Suppressor macrophage (primary cell): ENCODE measurements around the gene IPO8.
"Not testable (repeated sequence)": the region's sequence is repeated elsewhere in the genome, so short reads cannot be mapped to it uniquely, and the experiment has no call there.

ENCODE experiments used
- DNase-seq, 4 experiments: peaks; one replicate each; pipeline ENCODE4 v3.0.0-alpha.2; 2020 to 2022

Gene IPO8

DNA sequence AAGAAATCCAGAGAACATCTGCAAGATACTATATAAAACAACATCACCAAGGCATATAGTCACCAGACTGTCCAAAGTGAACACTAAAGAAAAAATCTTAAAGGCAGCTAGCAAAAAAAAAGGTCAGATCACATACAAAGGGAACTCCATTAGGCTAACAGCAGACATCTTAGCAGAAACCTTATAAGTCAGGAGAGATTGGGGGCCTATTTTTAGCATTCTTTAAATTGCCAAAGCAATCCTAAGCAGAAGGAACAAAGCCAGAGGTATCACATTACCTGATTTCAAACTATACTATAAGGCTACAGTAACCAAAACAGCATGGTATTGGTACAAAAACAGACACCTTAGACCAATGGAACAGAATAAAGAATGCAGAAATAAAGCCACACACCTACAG, 92.5 kb downstream of the IPO8 start:
- no peak for DNase-seq

DNA sequence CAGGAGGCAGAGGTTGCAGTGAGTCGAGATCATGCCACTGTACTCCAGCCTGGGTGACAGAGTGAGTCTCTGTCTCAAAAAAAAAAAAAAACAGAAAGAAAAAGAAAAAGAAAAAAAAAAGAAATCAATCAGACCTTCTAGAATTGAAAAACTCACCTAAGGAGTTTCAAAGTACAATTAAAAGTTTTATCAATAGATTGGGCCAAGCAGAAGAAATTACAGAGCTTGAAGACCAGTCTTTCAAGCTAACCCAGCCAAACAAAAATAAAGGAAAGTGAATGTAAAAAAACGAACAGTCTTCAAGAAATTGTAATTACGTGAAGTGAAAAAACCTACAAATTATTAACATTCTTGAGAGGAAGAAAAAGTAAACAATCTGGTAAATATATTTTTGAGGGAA, 93.0 kb downstream of the IPO8 start:
- DNase-seq, result no peak

- no peak for DNase-seq
Observed at GRCh38 chr12:30599608-30600007, 96.1 kb downstream of the IPO8 start.

- DNase-seq, result no peak
Observed at GRCh38 chr12:30598889-30599288, 96.8 kb downstream of the IPO8 start.

GRCh38 chr12:30595742-30596141, 99.9 kb downstream of the IPO8 start:
- DNase-seq, result no peak

DNA sequence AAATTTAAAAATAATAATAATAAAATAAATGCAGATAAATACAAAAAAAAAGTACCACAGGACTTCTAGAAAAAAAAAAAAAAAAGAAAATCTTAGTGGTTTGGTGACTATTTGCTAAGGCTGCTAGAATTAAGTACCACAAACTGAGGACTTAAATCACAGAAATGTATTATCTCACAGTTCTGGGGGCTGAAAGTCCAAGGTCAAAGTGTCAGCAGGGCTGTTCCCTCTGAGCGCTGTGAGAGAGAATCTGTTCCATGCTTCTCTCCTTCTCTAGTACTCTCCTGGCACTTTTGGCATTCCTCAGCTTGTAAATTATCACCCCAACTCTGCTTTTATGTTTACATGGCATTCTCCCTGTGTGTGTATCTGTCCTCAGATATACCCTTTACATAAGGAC, 101.2 kb downstream of the IPO8 start:
- no peak for DNase-seq

DNA sequence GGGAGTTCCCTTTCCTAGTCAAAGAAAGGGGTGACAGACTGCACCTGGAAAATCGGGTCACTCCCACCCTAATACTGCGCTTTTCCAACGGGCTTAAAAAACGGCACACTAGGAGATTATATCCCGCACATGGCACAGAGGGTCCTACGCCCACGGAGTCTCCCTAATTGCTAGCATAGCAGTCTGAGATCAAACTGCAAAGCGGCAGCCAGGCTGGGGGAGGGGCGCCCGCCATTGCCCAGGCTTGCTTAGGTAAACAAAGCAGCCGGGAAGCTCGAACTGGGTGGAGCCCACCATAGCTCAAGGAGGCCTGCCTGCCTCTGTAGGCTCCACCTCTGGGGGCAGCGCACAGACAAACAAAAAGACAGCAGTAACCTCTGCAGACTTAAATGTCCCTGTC, 107.1 kb downstream of the IPO8 start:
- DNase-seq, result not testable (repeated sequence)

DNA sequence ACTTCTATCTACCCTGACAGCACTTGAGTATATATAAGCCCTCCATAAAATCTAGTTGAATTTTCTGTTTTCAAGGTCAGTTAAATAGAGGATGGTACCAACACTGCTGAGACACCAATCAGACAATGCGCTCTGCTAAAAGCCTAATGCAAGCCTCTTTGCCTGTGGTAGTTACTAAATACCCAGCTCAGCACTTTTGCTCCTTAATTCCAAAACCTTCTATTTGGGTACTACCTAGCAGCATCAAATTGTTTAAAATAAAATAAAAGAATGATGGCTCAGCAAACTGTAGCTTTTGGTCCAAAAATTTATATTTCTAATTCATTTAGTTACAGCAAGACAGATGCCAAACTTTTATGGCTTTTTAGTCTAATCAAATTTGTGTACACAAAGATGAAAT, 107.9 kb downstream of the IPO8 start:
- DNase-seq, result no peak

DNA sequence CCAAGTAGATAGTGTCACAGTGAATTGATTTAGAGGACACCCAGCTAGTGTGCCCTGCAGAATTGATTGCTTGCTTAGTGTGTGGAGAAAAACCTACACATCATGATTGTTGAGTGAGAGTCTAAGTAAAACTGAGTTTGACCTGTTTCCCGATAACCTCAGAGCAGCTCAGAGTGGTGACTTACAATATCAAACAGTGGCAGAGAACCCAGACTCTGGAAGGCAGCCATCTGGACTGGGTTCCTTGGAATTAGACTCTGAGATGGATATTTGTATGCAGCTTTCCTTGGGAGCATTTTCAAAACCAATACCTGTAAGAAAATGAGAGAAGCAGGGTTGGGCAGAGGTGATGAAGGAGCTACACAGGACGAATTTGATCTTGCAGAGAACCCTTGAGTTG, 109.8 kb downstream of the IPO8 start:
- no peak for DNase-seq

DNA sequence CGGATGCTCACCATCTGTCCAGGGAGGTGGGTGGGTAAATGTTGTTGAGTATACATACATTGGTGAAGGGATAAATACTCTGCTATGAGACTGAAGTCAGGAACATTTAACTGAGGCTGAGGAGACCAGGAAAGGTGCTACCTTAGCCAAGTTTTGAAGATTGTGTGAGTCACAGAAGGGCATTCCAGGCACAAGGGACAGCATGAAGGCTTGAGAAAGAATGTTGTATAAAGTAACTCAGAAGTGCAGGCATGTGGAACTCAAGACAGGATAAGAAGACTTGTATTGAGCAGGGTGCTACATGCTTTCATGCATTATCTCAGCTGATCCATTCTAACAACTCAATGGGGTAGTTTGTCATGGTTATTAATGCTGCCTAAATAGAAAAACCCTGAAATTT, 112.7 kb downstream of the IPO8 start:
- DNase-seq, result no peak

DNA sequence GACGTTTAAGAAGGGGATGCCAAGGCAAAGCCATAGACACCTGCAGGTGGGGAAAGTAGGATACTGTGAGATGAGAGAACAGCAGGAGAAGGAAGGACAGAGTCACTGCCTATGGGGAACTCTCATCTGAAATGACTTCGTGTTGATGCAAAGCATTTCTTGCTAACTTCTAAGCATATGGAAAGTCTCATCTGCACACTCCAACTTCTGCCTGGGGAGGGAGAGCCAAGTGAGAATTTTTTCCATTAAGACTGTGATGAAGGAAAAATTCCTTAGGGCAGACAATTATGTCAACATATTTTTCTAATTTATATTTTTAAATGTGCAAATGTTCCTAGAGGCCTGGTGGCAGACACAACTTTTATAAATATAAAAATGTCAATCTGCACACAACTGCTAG, 115.3 kb downstream of the IPO8 start:
- no peak for DNase-seq
